GM11168 (cell line): ENCODE measurements around the gene PDE2A.

Source experiments
- in situ Hi-C: fragments of 300-500 bp; cut with MboI; formaldehyde crosslinking; loops from one replicate; pipeline ENCODE4 v1.12.0; 2022; ENCODE audit warnings: low sequenced_read_pairs; ENCODE audit not compliant: unreplicated experiment

Gene PDE2A

GRCh38 chr11:72665911-72666472, 8.2 kb downstream of the PDE2A start:
- in situ Hi-C loops, result no loop called here

DNA sequence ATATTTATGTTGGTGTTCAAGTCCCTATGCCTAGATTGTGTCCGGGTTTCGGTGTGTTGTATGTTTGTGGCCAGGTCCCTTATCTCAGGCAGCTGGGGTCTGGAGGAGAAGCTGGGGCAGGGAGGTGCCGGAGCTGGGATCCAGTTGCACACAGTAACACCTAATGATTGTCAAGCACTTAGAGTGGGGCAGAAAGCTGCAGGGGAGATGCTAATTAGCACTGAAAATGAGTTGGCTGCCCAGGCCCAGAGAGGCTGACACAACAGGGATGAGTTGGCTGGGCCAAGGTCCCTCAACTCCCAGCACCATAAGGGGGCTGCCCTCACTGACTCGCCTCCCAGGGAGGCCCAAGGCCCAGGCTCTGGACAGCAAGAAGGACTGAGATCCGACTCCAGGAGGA, 12.2 kb downstream of the PDE2A start:
- in situ Hi-C loops, result no loop called here

DNA sequence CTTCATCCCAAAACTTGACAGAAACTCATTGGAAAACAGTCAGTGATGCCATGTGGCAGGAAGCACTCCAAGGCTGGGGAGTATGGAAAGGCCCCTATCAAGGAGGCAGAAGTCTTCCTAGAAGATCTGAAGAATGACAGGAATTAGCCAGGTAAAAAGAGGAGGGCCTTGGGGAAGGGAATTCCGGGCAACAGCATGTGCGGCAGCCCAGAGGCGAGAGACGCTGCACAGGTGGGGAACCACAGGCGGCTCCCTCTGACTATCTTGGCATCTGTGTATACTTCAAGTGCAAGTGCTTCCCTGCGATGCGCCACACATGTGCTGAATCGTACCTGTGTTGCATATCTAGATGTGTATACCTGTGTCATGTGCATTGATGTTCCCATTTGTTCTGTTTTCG, 12.7 kb downstream of the PDE2A start:
- in situ Hi-C loops, result no loop called here

GRCh38 chr11:72658989-72659640, 15.1 kb downstream of the PDE2A start:
- in situ Hi-C loops, result no loop called here

DNA sequence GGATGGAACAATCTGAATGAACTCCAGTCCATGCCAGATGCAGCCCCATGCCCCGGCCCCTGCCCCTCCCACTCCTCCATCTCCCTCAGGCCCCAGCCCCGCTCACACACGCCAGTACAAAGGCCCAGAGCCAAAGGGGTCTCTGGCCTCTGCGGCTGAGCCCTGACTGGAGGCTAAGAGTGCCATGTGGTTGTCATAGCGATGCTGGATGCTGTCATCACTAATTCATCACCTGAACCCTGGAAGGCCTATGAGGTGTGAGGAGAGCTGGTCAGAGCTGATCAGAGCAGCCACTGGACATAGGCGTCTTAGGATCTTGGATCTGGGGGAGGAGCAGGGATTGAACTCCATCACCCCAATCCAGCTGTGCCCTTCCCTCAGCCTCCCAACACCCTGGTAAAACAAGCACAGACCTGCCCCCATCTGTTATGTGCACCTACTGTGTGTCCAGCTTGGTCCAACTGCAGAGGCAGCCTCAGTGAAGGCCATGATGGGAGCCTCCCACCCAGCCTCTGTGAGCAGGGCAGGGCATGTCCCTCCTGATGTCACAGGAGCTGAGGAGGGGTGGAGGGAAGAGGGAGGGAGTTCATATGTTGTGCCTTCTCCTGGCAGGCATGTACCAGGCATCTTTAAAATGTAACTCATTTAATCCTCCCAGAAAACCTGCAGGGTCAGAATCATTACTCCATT, 16.7 kb downstream of the PDE2A start:
- in situ Hi-C loops, result no loop called here

GRCh38 chr11:72655896-72656464, 18.2 kb downstream of the PDE2A start:
- in situ Hi-C loops, result no loop called here

DNA sequence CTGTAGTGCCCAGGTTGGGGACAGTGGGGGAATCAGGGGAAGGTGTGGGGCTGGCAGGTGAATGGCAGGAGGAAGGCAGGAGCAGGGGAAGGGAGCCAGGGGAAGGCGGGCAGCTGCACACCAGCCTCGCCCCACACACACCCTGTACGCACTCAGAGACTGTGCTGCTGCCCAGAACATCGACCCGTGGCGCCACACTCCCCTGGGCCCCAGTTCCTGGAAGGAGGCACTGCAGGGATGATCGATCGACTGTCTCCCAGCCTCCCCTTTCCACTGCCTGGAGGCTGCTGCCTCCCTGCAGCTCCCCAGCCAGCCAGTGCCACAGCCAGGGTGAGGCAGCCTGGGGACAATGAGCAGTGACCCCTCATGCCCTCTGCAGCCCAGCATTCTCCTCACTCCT, 19.2 kb downstream of the PDE2A start:
- in situ Hi-C loops, result no loop called here

DNA sequence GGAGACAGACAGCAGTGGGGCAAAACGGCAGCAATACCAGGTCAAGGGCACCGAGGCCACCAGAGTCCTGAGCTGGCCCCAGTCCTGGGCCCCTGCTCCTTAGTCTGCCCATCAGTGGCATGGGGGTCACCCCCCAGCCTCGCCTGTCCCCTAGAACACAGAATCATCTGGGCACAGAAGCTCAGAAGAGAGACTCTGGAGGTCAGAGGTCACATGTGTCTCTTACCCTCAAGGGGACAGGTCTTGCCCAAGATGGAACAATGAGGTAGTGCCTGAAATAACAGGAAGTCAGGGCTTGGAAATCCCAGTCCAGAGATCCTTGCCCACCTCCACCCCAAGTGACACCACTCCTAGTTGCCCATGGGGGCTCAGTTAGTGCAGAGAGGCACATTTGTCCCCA, 20.6 kb downstream of the PDE2A start:
- in situ Hi-C loops, result no loop called here

GRCh38 chr11:72652873-72653630, 21.2 kb downstream of the PDE2A start:
- in situ Hi-C loops, result no loop called here

DNA sequence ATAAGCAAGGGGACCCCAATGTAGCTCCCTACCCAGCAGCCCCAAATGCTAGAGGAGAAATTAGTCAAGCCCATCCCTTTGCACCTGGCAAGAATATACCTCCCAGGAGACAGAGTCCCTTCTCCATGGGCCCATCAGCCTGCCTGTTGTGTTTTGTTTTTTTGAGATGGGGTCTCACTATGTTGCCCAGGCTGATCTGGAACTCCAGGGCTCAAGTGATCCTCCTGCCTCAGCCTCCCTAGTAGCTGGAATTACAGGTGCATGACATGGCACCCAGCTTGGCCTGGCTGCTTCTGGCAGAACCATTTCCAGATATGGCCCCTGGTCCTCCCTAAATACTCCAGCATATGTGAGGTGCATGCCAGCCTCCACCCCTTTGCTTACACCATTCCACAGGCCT, 22.1 kb downstream of the PDE2A start:
- in situ Hi-C loops, result no loop called here

- in situ Hi-C loops, result loop anchor here (5.0 kb wide), 1 partner anchor 67 kb away; no protein-coding TSS in a partner anchor
Measured at GRCh38 chr11:72649215-72649976, 24.8 kb downstream of the PDE2A start.

GRCh38 chr11:72648384-72649136, 25.7 kb downstream of the PDE2A start:
- in situ Hi-C loops, result loop anchor here (5.0 kb wide), 1 partner anchor 66 kb away; no protein-coding TSS in a partner anchor

GRCh38 chr11:72647882-72648281, 26.3 kb downstream of the PDE2A start:
- in situ Hi-C loops, result loop anchor here (5.0 kb wide), 1 partner anchor 66 kb away; no protein-coding TSS in a partner anchor

DNA sequence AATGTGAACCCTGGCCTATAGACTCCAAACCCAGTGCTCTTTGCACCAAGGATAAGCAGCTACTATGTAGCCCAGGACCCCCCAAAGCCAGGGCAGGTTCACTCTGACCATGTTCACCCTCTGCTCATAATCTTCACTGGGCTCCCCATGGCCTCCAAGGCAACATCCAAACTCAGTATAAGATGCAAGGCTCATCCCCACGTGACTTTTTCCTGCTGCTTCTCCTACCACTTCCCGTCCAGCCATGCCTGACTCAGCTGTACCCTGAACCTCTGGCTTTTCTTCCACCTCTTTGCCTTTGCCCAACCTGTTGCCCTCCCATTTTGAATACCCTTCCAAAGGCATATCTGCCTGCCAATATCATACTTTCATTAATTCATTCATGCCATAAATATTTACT, 27.8 kb downstream of the PDE2A start:
- in situ Hi-C loops, result loop anchor here (5.0 kb wide), 1 partner anchor 64 kb away; no protein-coding TSS in a partner anchor

GRCh38 chr11:72646024-72646423, 28.2 kb downstream of the PDE2A start:
- in situ Hi-C loops, result loop anchor here (5.0 kb wide), 1 partner anchor 64 kb away; no protein-coding TSS in a partner anchor

GRCh38 chr11:72643547-72643946, 30.7 kb downstream of the PDE2A start:
- in situ Hi-C loops, result no loop called here

DNA sequence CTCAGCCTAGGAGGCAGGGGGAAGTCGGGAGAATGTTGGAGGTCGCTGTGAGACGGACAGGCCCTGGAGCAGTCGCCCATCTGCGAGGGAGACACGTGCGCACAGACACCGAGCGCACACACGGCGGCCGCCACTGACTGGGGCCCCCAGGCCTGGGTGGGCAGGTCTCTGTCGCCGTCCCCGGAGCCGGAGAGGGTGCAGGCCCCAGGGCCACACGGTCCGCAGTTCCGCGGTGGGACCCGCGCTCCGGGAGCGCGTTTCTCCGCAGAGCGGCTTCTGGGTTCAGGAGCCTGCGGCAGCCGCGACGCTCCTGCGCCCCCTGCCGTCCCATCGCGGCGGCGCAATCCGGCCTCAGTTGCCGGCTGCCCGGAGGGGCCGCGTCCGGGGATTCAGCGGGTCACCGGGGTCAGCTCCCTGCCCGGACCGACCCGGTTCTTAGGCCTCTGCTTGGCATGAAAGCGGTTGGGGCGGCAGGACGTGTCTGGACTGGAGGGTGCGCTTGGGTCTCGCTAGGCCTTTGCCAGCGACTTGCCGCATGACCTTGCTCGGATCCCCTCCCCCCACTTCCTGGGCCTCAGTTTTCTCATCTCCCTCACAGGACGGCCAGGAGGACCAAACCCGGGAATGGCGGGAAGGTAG, 31.2 kb downstream of the PDE2A start:
- in situ Hi-C loops, result no loop called here

- in situ Hi-C loops, result no loop called here
Measured at GRCh38 chr11:72642043-72642883, 32.0 kb downstream of the PDE2A start.
